K562 (cell line): ENCODE data around the gene MTERF4.

Source experiments
- CTCF ChIP-seq, 3 experiments: IDR thresholded peaks in 2 of 3; conservative IDR thresholded peaks in 1 of 3; 2 replicates each; pipeline ENCODE4 v1.5.1; 2011 to 2012; ENCODE audit warnings: low read length in 3 of 3, mild to moderate bottlenecking in 3 of 3, control low read depth in 2 of 3, improper control_type of control experiment in 1 of 3, inconsistent platforms in 1 of 3, low read depth in 1 of 3, mixed read lengths in 1 of 3, moderate library complexity in 1 of 3; ENCODE audit not compliant: insufficient read depth in 2 of 3
- EZH2 ChIP-seq: IDR thresholded peaks from 2 replicates; pipeline ENCODE4 v1.6.1; 2012; ENCODE audit warnings: low read depth, mild to moderate bottlenecking, inconsistent platforms, low read length, borderline replicate concordance
- POLR2A ChIP-seq: fragments of 450-650 bp; conservative IDR thresholded peaks from 2 replicates; pipeline ENCODE4 v1.6.1; 2016
- ZBTB8A ChIP-seq: fragments of 450-650 bp; IDR thresholded peaks from 2 replicates; pipeline ENCODE4 v1.6.1; 2018; ENCODE audit warnings: mild to moderate bottlenecking, moderate library complexity; ENCODE audit not compliant: partially characterized antibody
- TF ChIP-seq, protein P1 (sequence below): fragments of 450-650 bp; IDR thresholded peaks from 2 replicates; pipeline ENCODE4 v1.6.1; 2018; ENCODE audit not compliant: partially characterized antibody

DNA sequence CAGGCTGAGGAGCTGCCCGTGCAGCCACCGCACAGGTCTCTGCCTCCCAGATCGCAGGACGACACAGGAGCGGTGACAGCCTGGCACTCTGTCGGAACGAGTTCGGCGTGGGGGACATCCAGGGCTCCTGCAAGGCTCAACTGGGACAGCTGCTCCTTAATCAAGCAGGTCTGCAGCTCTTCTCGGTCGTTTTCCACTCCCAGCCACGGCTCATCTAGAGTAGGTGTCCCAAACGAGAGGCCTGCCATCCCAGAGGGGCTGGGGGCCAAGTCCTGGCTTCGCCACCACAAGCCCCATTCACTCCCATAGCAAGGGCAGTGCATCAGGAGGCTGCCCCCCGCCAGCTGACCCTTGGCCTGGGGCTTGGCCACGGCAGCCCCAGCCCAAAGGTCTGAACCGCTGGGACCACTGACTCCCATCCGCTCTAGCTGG, 24.7 kb upstream of the MTERF4 start:
- no peak for TF ChIP-seq EZH2
- TF ChIP-seq, protein P1, sequence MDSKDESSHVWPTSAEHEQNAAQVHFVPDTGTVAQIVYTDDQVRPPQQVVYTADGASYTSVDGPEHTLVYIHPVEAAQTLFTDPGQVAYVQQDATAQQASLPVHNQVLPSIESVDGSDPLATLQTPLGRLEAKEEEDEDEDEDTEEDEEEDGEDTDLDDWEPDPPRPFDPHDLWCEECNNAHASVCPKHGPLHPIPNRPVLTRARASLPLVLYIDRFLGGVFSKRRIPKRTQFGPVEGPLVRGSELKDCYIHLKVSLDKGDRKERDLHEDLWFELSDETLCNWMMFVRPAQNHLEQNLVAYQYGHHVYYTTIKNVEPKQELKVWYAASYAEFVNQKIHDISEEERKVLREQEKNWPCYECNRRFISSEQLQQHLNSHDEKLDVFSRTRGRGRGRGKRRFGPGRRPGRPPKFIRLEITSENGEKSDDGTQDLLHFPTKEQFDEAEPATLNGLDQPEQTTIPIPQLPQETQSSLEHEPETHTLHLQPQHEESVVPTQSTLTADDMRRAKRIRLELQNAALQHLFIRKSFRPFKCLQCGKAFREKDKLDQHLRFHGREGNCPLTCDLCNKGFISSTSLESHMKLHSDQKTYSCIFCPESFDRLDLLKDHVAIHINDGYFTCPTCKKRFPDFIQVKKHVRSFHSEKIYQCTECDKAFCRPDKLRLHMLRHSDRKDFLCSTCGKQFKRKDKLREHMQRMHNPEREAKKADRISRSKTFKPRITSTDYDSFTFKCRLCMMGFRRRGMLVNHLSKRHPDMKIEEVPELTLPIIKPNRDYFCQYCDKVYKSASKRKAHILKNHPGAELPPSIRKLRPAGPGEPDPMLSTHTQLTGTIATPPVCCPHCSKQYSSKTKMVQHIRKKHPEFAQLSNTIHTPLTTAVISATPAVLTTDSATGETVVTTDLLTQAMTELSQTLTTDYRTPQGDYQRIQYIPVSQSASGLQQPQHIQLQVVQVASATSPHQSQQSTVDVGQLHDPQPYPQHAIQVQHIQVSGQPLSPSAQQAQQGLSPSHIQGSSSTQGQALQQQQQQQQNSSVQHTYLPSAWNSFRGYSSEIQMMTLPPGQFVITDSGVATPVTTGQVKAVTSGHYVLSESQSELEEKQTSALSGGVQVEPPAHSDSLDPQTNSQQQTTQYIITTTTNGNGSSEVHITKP = no peak
- no peak for TF ChIP-seq ZBTB8A
- no peak for TF ChIP-seq CTCF (IDR thresholded peaks at IDR 0.05 in 2 of 3, conservative IDR thresholded peaks at IDR 0.05 in 1 of 3; ENCODE audit: insufficient read depth in 2 of 3, low read depth in 1 of 3, low read length in 3 of 3)
- no peak for TF ChIP-seq POLR2A
